Left hindlimb (tissue), 1 donor: ENCODE data around the gene ARHGAP23.
"Not testable (repeated sequence)": the region's sequence is repeated elsewhere in the genome, so short reads cannot be mapped to it uniquely, and the experiment has no call there.

Experiments used
- DNase-seq: peaks from one replicate; pipeline ENCODE4 v3.0.0-alpha.2; 2018

ARHGAP23 gene

GRCh38 chr17:38421171-38421841 lies 7.0 kb upstream of the ARHGAP23 start:
- peak; percentile 85 for DNase-seq

- peak; percentile 56 for DNase-seq
Measured at GRCh38 chr17:38421871-38422827, 6.1 kb upstream of the ARHGAP23 start.

- DNase-seq, result no peak
Measured at GRCh38 chr17:38424297-38424972, 3.8 kb upstream of the ARHGAP23 start.

- DNase-seq, result no peak
Measured at GRCh38 chr17:38425031-38425430, 3.2 kb upstream of the ARHGAP23 start.

- no peak for DNase-seq
Measured at GRCh38 chr17:38425744-38426143, 2.5 kb upstream of the ARHGAP23 start.

GRCh38 chr17:38426441-38426840 lies 1.8 kb upstream of the ARHGAP23 start:
- no peak for DNase-seq

GRCh38 chr17:38427160-38427949 lies 909 bp upstream of the ARHGAP23 start:
- DNase-seq, result no peak

- DNase-seq, result peak; percentile 77
Measured at GRCh38 chr17:38428643-38429371, 543 bp downstream of the ARHGAP23 start.

- peak; percentile 34 for DNase-seq
Measured at GRCh38 chr17:38429476-38430100, 1.3 kb downstream of the ARHGAP23 start.

- DNase-seq, result peak; percentile 15
Measured at GRCh38 chr17:38430316-38430715, 2.1 kb downstream of the ARHGAP23 start.

GRCh38 chr17:38430822-38431221 lies 2.6 kb downstream of the ARHGAP23 start:
- no peak for DNase-seq

- DNase-seq, result no peak
Measured at GRCh38 chr17:38431346-38432145, 3.3 kb downstream of the ARHGAP23 start.

GRCh38 chr17:38434178-38434665 lies 6.0 kb downstream of the ARHGAP23 start:
- DNase-seq, result no peak

- DNase-seq, result no peak
Measured at GRCh38 chr17:38435795-38436194, 7.5 kb downstream of the ARHGAP23 start.

- no peak for DNase-seq
Measured at GRCh38 chr17:38436386-38436785, 8.1 kb downstream of the ARHGAP23 start.

GRCh38 chr17:38437313-38437712 lies 9.0 kb downstream of the ARHGAP23 start:
- DNase-seq, result not testable (repeated sequence)

GRCh38 chr17:38439436-38439835 lies 11.2 kb downstream of the ARHGAP23 start:
- no peak for DNase-seq

GRCh38 chr17:38440614-38441397 lies 12.5 kb downstream of the ARHGAP23 start:
- DNase-seq, result no peak

GRCh38 chr17:38441429-38442061 lies 13.3 kb downstream of the ARHGAP23 start:
- no peak for DNase-seq
